Esophagus squamous epithelium (tissue), 5 donors: ENCODE data around the gene CDH13. TPM values are rescaled to one million over a fixed set of nuclear protein-coding genes. Genes with fewer than 3 reads are reported as not detected.

Source experiments
- DNase-seq: peaks from one replicate; lab custom pipeline; 2025; lab: John Stamatoyannopoulos, UW
- H3K27ac ChIP-seq, 4 donors: fragments of 200-600 bp; sonication (generic); one replicate each; pipeline ENCODE4 v1.5.1; 2016 to 2019; ENCODE audit warnings: mild to moderate bottlenecking in 1 of 4
- H3K27me3 ChIP-seq, 4 donors: fragments of 200-600 bp; sonication (generic); 1 replicate in 3 of 4; 2 replicates in 1 of 4; pipeline versions ENCODE4 v1.5.1 to v1.6.0; 2017 to 2021; ENCODE audit warnings: antibody characterized with exemption in 1 of 4
- H3K36me3 ChIP-seq, 3 donors: fragments of 200-600 bp; sonication (generic); one replicate each; pipeline ENCODE4 v1.5.1; 2016 to 2019
- H3K4me1 ChIP-seq, 3 donors: fragments of 200-600 bp; sonication (generic); one replicate each; pipeline ENCODE4 v1.5.1; 2017 to 2019
- H3K4me3 ChIP-seq, 4 donors: fragments of 200-600 bp; sonication (generic); 1 replicate in 3 of 4; 2 replicates in 1 of 4; pipeline ENCODE4 v1.5.1; 2016 to 2019; ENCODE audit warnings: mild to moderate bottlenecking in 2 of 4, moderate library complexity in 1 of 4
- H3K9me3 ChIP-seq, 3 donors: fragments of 200-600 bp; sonication (generic); one replicate each; pipeline ENCODE4 v1.5.1; 2016 to 2019
- POLR2A ChIP-seq, 4 donors: fragments of 450-650 bp; IDR thresholded peaks; one replicate each; pipeline ENCODE4 v1.6.1; 2017; ENCODE audit warnings: antibody characterized with exemption in 4 of 4, mild to moderate bottlenecking in 4 of 4, moderate library complexity in 3 of 4
- WGBS, 2 donors: methylation state at CpG; one replicate each; pipeline ENCODE4 v1.1.5; 2018; 5-methylcytosine and 5-hydroxymethylcytosine counted together
- intact Hi-C: fragments of 100-400 bp; cut with DNase I; formaldehyde crosslinking; loops from one replicate; pipeline ENCODE4 v1.15.0; 2022
- total RNA-seq, 4 donors: library from RNA; depleted of rRNA; stranded (reverse); fragments of >200 nt; gene quantifications; one replicate each; pipeline ENCODE4 v1.1.0, GENCODE V29; 2016
- TF ChIP-seq, protein P1 (sequence below), 6 experiments: fragments of 450-650 bp in 4 of 6; fragments of 200-600 bp in 2 of 6; sonication (generic) in 2 of 6; IDR thresholded peaks; one replicate each; pipeline ENCODE4 v1.5.1; 2016 to 2019; ENCODE audit warnings: antibody characterized with exemption in 6 of 6, mild to moderate bottlenecking in 4 of 6, moderate library complexity in 4 of 6
- donor health status: DM: yes; HTN: yes; CAD: no.

Gene CDH13
- total RNA-seq, 4 donors from 2014 or later: 6.9 to 31.9 (median 21.1) TPM

DNA sequence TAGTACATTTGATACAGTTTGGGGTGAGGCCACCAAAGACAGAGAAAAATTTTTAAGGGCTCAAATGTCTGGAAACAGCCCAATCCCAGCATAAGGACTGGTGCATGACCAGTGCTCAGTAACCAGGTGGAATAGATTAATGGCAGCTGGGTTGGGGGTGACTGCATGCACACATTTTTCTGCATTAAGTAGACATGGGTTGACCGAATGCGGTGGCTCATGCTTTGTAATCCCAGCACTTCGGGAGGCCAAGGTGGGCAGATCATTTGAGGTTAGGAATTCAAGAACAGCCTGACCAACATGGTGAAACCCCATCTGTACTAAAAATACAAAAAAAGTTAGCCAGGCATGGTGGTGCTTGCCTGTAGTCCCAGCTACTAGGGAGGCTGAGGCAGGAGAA, 1060.0 kb downstream of the CDH13 start:
- Histone ChIP-seq H3K9me3 (no peaks in the 10 kb centered on the region), H3K27me3 (no peaks in the 10 kb centered on the region), H3K27ac (no peak overlapping the region), H3K36me3 (no peaks in the 10 kb centered on the region), H3K4me1 (peaks cover 0 to 21% (median 0%) of the 10 kb centered on the region in 3 donors), H3K4me3 (no peak overlapping the region)
- TF ChIP-seq POLR2A (IDR thresholded peaks at IDR 0.05): no peak
- intact Hi-C loops: no loop called here
- WGBS, 2 donors: 86 to 93% methylated on average over 2 to 3 of the region's 3 CpGs
- no peak for DNase-seq

DNA sequence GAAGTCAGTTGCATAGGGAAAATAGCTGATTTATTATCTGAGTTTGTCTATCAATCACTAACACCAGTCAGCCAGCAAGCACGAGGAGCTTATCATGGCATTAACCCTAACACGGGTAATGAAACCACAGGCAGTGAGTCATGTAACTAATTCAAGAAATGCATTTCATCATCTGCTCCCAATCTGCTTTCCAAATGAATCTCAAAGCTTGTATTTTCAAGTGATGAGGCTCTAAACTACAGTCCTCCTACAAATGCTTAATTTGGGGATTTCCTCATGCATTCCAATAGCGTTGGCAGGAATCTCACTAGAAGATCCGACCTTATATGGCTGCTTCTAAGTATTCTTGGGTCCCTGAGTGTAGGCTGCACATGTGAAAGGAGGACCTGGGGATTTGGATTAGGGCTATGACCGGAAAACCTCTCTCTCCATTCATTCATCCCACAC, 1062.6 kb downstream of the CDH13 start:
- WGBS, 2 donors: 11 to 28% methylated on average over 5 of the region's 5 CpGs
- no peak for DNase-seq
- no peak overlapping the region for H3K27ac ChIP-seq
- no peak overlapping the region for H3K4me3 ChIP-seq
- H3K36me3 ChIP-seq: no peaks in the 10 kb centered on the region
- TF ChIP-seq, protein P1, sequence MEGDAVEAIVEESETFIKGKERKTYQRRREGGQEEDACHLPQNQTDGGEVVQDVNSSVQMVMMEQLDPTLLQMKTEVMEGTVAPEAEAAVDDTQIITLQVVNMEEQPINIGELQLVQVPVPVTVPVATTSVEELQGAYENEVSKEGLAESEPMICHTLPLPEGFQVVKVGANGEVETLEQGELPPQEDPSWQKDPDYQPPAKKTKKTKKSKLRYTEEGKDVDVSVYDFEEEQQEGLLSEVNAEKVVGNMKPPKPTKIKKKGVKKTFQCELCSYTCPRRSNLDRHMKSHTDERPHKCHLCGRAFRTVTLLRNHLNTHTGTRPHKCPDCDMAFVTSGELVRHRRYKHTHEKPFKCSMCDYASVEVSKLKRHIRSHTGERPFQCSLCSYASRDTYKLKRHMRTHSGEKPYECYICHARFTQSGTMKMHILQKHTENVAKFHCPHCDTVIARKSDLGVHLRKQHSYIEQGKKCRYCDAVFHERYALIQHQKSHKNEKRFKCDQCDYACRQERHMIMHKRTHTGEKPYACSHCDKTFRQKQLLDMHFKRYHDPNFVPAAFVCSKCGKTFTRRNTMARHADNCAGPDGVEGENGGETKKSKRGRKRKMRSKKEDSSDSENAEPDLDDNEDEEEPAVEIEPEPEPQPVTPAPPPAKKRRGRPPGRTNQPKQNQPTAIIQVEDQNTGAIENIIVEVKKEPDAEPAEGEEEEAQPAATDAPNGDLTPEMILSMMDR (IDR thresholded peaks at IDR 0.05): no peak
- no peak for TF ChIP-seq POLR2A (IDR thresholded peaks at IDR 0.05)
- H3K9me3 ChIP-seq: no peaks in the 10 kb centered on the region
- intact Hi-C loops: no loop called here
- peaks cover 0 to 21% (median 0%) of the 10 kb centered on the region in 3 donors for H3K4me1 ChIP-seq
- H3K27me3 ChIP-seq: peaks cover 0 to 9% (median 0%) of the 10 kb centered on the region in 4 donors

DNA sequence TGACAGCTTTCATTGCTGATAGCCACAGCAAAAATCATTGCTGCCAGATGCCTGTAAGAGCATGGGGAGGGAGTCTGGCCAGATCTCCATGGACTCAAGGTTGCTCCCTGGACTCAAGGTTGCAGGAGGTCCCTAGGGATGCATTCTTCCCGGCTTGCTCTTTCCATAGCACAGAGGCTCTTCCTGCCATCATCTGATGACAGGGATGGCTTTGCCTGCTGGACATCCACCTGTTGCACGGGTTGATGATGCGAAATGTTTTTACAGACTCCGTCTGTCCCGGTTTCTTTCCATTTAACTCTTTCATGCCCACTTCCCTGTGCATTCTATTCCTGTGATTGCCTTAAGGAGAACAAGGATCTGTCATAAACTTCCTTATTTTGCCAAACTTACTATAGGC, 1065.5 kb downstream of the CDH13 start:
- H3K4me1 ChIP-seq: peaks cover 0 to 21% (median 0%) of the 10 kb centered on the region in 3 donors
- no peaks in the 10 kb centered on the region for H3K36me3 ChIP-seq
- no peak for TF ChIP-seq POLR2A (IDR thresholded peaks at IDR 0.05)
- intact Hi-C loops: no loop called here
- 32 to 65% methylated on average over 5 of the region's 5 CpGs for WGBS, 2 donors
- H3K27me3 ChIP-seq: peaks cover 0 to 9% (median 0%) of the 10 kb centered on the region in 4 donors
- no peaks in the 10 kb centered on the region for H3K9me3 ChIP-seq
- no peak for DNase-seq
- H3K27ac ChIP-seq: no peak overlapping the region
- no peak overlapping the region for H3K4me3 ChIP-seq

DNA sequence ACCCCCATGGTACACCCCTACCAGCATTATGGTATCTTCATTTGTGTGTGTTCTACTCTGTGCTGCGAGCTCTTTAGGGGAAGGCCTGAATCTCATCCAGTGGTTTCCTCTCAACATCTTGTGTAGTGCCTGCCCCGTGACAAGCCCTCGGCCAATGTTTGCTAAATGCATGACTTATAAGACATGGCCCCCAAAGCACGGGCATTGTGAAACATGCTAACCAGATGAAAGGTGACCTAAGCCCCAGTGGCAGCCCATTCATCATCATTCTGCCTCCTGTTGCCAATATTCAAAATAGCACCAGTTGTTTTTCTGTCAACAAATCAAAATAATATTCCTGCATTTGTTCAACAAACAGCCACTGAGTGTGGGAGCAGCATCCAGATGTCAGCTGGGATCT, 1072.2 kb downstream of the CDH13 start:
- H3K27ac ChIP-seq: no peak overlapping the region
- no peaks in the 10 kb centered on the region for H3K36me3 ChIP-seq
- no peaks in the 10 kb centered on the region for H3K4me1 ChIP-seq
- DNase-seq: no peak
- no peak for TF ChIP-seq POLR2A (IDR thresholded peaks at IDR 0.05)
- TF ChIP-seq, protein P1 (IDR thresholded peaks at IDR 0.05): no peak
- intact Hi-C loops: no loop called here
- H3K9me3 ChIP-seq: no peaks in the 10 kb centered on the region
- WGBS, 2 donors: 66 to 76% methylated on average over 4 of the region's 4 CpGs
- no peak overlapping the region for H3K4me3 ChIP-seq
- peaks cover 0 to 3% (median 0%) of the 10 kb centered on the region in 4 donors for H3K27me3 ChIP-seq

DNA sequence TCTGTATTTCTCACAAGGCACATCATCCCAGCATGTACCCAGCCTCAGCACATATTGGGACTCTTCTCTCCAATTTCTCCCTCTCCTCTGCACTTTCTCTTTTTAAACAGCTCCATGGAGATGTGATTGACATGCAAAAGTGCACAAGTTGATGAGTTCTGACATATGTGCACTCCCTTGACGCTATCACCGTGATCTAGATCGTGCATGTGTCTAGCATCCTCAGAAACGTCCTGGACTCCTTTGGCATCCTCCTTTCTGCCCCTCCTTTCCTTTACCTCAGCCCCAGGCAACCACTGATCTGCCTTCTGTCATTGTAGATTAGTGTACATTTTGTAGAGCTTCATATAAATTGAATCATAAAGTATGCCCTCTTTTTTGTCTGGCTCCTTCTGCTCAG, 1073.0 kb downstream of the CDH13 start:
- peaks cover 0 to 3% (median 0%) of the 10 kb centered on the region in 4 donors for H3K27me3 ChIP-seq
- H3K9me3 ChIP-seq: no peaks in the 10 kb centered on the region
- 78 to 79% methylated on average over 4 of the region's 4 CpGs for WGBS, 2 donors
- no peak overlapping the region for H3K4me3 ChIP-seq
- no peak for DNase-seq
- intact Hi-C loops: no loop called here
- TF ChIP-seq, protein P1 (IDR thresholded peaks at IDR 0.05): no peak
- TF ChIP-seq POLR2A (IDR thresholded peaks at IDR 0.05): no peak
- no peaks in the 10 kb centered on the region for H3K36me3 ChIP-seq
- no peaks in the 10 kb centered on the region for H3K4me1 ChIP-seq
- no peak overlapping the region for H3K27ac ChIP-seq

DNA sequence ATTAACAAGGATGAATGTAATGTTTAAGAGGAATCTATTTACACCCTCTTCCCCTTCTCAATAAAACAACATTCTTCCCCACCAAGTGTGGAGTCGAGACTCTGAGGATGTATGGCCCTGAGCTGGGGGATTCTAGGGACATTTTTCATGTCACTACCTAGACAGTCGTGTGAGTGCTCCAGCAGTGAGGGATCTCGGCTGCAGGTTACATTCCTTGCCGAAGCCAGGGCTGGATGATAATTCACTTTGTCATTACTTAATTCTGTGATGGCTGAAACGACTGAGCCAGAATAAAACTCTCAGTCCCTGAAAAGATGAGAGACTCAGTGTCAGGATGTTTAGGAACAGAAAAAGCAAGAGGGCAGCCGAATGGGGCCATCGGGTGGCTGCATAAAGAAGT, 1074.1 kb downstream of the CDH13 start:
- intact Hi-C loops: no loop called here
- Histone ChIP-seq H3K36me3 (no peaks in the 10 kb centered on the region), H3K27me3 (peaks cover 0 to 3% (median 0%) of the 10 kb centered on the region in 4 donors), H3K9me3 (no peaks in the 10 kb centered on the region), H3K27ac (no peak overlapping the region), H3K4me3 (no peak overlapping the region), H3K4me1 (no peaks in the 10 kb centered on the region)
- WGBS, 2 donors: 74 to 77% methylated on average over 5 to 7 of the region's 7 CpGs
- no peak for DNase-seq
- no peak for TF ChIP-seq POLR2A (IDR thresholded peaks at IDR 0.05)
- TF ChIP-seq, protein P1 (IDR thresholded peaks at IDR 0.05): no peak
